H7 (cell line): ENCODE results near the gene DNAJB6. TPM values are rescaled to one million over a fixed set of nuclear protein-coding genes. Genes with fewer than 3 reads are reported as not detected.

Experiments
- DNase-seq: peaks from one replicate; pipeline ENCODE4 v3.0.0; 2012
- H3K27me3 ChIP-seq: 2 replicates; pipeline ENCODE4 v1.6.0; 2011; ENCODE audit warnings: mild to moderate bottlenecking, low read length; ENCODE audit not compliant: control insufficient read depth, insufficient read depth
- H3K36me3 ChIP-seq: replicated peaks from 2 replicates; pipeline ENCODE4 v1.5.1; 2011; ENCODE audit warnings: low read length; ENCODE audit not compliant: control insufficient read depth, insufficient read depth
- H3K4me3 ChIP-seq: 2 replicates; pipeline ENCODE4 v1.5.1; 2011; ENCODE audit warnings: low read depth, mild to moderate bottlenecking, control low read depth, low read length, moderate library complexity; ENCODE audit not compliant: insufficient read depth
- total RNA-seq: library from RNA; depleted of rRNA; stranded (reverse); fragments of >200 nt; shearing (Covaris generic); gene quantifications from 2 replicates; pipeline ENCODE4 v1.2.3, GENCODE V29; 2014; rRNA removed

The DNAJB6 gene
- 206 and 230 TPM in 2 replicates for total RNA-seq

- Histone ChIP-seq H3K36me3 (peaks cover 2% of the 10 kb centered on the region; the same call in 1 of the 2 replicates), H3K27me3 (no peaks in the 10 kb centered on the region), H3K4me3 (peak within 1 kb of the TSS; percentile 61)
- peak; percentile 99 for DNase-seq
Measured at GRCh38 chr7:157336383-157337315, at the start of gene DNAJB6. DNAJB6 (plus strand) TSS chr7:157337004; CDS start chr7:157358573, 21,569 bp downstream.

GRCh38 chr7:157291404-157292080 lies 45.3 kb upstream of the DNAJB6 start:
- Histone ChIP-seq H3K27me3 (no peaks in the 10 kb centered on the region), H3K4me3 (no peak overlapping the region), H3K36me3 (no peaks in the 10 kb centered on the region)
- DNase-seq, result peak; percentile 69

GRCh38 chr7:157292258-157292657 lies 44.5 kb upstream of the DNAJB6 start:
- DNase-seq, result no peak
- H3K36me3 ChIP-seq, result no peaks in the 10 kb centered on the region
- H3K27me3 ChIP-seq, result no peaks in the 10 kb centered on the region
- H3K4me3 ChIP-seq, result no peak overlapping the region

- DNase-seq, result peak; percentile 77
- H3K4me3 ChIP-seq, result no peak overlapping the region
- no peaks in the 10 kb centered on the region for H3K36me3 ChIP-seq
- no peaks in the 10 kb centered on the region for H3K27me3 ChIP-seq
Measured at GRCh38 chr7:157292770-157293412, 43.9 kb upstream of the DNAJB6 start.

GRCh38 chr7:157293413-157293788 lies 43.4 kb upstream of the DNAJB6 start:
- Histone ChIP-seq H3K36me3 (no peaks in the 10 kb centered on the region), H3K4me3 (no peak overlapping the region), H3K27me3 (no peaks in the 10 kb centered on the region)
- DNase-seq, result no peak

- H3K4me3 ChIP-seq, result no peak overlapping the region
- no peaks in the 10 kb centered on the region for H3K27me3 ChIP-seq
- no peaks in the 10 kb centered on the region for H3K36me3 ChIP-seq
- DNase-seq, result no peak
Measured at GRCh38 chr7:157294773-157295172, 42.0 kb upstream of the DNAJB6 start.

GRCh38 chr7:157295338-157295737 lies 41.5 kb upstream of the DNAJB6 start:
- Histone ChIP-seq H3K36me3 (no peaks in the 10 kb centered on the region), H3K4me3 (no peak overlapping the region), H3K27me3 (no peaks in the 10 kb centered on the region)
- peak; percentile 55 for DNase-seq

GRCh38 chr7:157297185-157297584 lies 39.6 kb upstream of the DNAJB6 start:
- Histone ChIP-seq H3K4me3 (no peak overlapping the region), H3K36me3 (no peaks in the 10 kb centered on the region), H3K27me3 (no peaks in the 10 kb centered on the region)
- peak; percentile 65 for DNase-seq

- Histone ChIP-seq H3K27me3 (no peaks in the 10 kb centered on the region), H3K4me3 (no peak overlapping the region), H3K36me3 (no peaks in the 10 kb centered on the region)
- no peak for DNase-seq
Measured at GRCh38 chr7:157299317-157299612, 37.5 kb upstream of the DNAJB6 start.

GRCh38 chr7:157299613-157300368 lies 37.0 kb upstream of the DNAJB6 start:
- peak; percentile 80 for DNase-seq
- H3K27me3 ChIP-seq, result no peaks in the 10 kb centered on the region
- no peaks in the 10 kb centered on the region for H3K36me3 ChIP-seq

GRCh38 chr7:157300369-157300825 lies 36.4 kb upstream of the DNAJB6 start:
- Histone ChIP-seq H3K27me3 (no peaks in the 10 kb centered on the region), H3K36me3 (no peaks in the 10 kb centered on the region), H3K4me3 (no peak overlapping the region)
- DNase-seq, result peak; percentile 59

More at GRCh38 chr7:157299613-157300368, 37.0 kb upstream of the DNAJB6 start:
- H3K4me3 ChIP-seq, result no peak overlapping the region

GRCh38 chr7:157301610-157302120 lies 35.1 kb upstream of the DNAJB6 start:
- no peaks in the 10 kb centered on the region for H3K27me3 ChIP-seq
- no peak overlapping the region for H3K4me3 ChIP-seq
- no peaks in the 10 kb centered on the region for H3K36me3 ChIP-seq
- DNase-seq, result no peak

- no peak overlapping the region for H3K4me3 ChIP-seq
- H3K27me3 ChIP-seq, result no peaks in the 10 kb centered on the region
- no peaks in the 10 kb centered on the region for H3K36me3 ChIP-seq
- DNase-seq, result peak; percentile 44
Measured at GRCh38 chr7:157306846-157307838, 29.7 kb upstream of the DNAJB6 start.
